ENCODE measurements around the gene GAD1.

GAD1 gene

GRCh38 chr2:170887496-170887895 is 70.8 kb downstream of the GAD1 start:
- no peak for FAIRE-seq

GRCh38 chr2:170887896-170888295 is 71.2 kb downstream of the GAD1 start:
- FAIRE-seq (no peak), DNase-seq (ENCODE audit: extremely low spot score, insufficient read length, low read depth) (no peak)

More at GRCh38 chr2:170887496-170887895, 70.8 kb downstream of the GAD1 start:
- no peak for DNase-seq (ENCODE audit: extremely low spot score, insufficient read length, low read depth)

GRCh38 chr2:170891893-170892292 is 75.2 kb downstream of the GAD1 start:
- DNase-seq (ENCODE audit: extremely low spot score, insufficient read length, low read depth) (no peak), FAIRE-seq (no peak)

GRCh38 chr2:170892391-170892951 is 75.8 kb downstream of the GAD1 start:
- FAIRE-seq: no peak

GRCh38 chr2:170895023-170895757 is 78.5 kb downstream of the GAD1 start:
- DNase-seq (ENCODE audit: extremely low spot score, insufficient read length, low read depth): no peak
- FAIRE-seq: no peak

More at GRCh38 chr2:170892391-170892951, 75.8 kb downstream of the GAD1 start:
- no peak for DNase-seq (ENCODE audit: extremely low spot score, insufficient read length, low read depth)

- DNase-seq (ENCODE audit: extremely low spot score, insufficient read length, low read depth) (no peak), FAIRE-seq (no peak)
Measured at GRCh38 chr2:170896622-170897021, 79.9 kb downstream of the GAD1 start.

- no peak for DNase-seq (ENCODE audit: extremely low spot score, insufficient read length, low read depth)
- FAIRE-seq: no peak
Measured at GRCh38 chr2:170897108-170897507, 80.4 kb downstream of the GAD1 start.

- no peak for FAIRE-seq
Measured at GRCh38 chr2:170905864-170906263, 89.2 kb downstream of the GAD1 start.

More at GRCh38 chr2:170905864-170906263, 89.2 kb downstream of the GAD1 start:
- DNase-seq (ENCODE audit: extremely low spot score, insufficient read length, low read depth): no peak
